ENCODE results near the gene TXNRD2. TPM values are rescaled to one million over a fixed set of nuclear protein-coding genes. Genes with fewer than 3 reads are reported as not detected.

The TXNRD2 gene
- total RNA-seq, 1 donor from 2014 or later = 13.6 TPM

- Histone ChIP-seq H3K4me1 (ENCODE audit: control insufficient read depth in 3 of 3, insufficient read depth in 3 of 3, low read length in 3 of 3) (no peaks in the 10 kb centered on the region), H3K27me3 (ENCODE audit: control insufficient read depth in 3 of 3, insufficient read depth in 3 of 3, low read length in 3 of 3) (no peaks in the 10 kb centered on the region), H3K9me3 (ENCODE audit: control insufficient read depth in 3 of 3, low read length in 3 of 3) (no peaks in the 10 kb centered on the region), H3K9ac (ENCODE audit: low read depth in 1 of 3, low read length in 3 of 3) (no peak overlapping the region), H3K36me3 (ENCODE audit: control insufficient read depth in 3 of 3, insufficient read depth in 3 of 3, low read length in 3 of 3) (no peaks in the 10 kb centered on the region), H3K27ac (ENCODE audit: low read depth, low read length) (no peak overlapping the region), H3K4me3 (ENCODE audit: low read length in 3 of 3) (no peak overlapping the region)
Observed at GRCh38 chr22:19863571-19863970, 78.0 kb downstream of the TXNRD2 start.

DNA sequence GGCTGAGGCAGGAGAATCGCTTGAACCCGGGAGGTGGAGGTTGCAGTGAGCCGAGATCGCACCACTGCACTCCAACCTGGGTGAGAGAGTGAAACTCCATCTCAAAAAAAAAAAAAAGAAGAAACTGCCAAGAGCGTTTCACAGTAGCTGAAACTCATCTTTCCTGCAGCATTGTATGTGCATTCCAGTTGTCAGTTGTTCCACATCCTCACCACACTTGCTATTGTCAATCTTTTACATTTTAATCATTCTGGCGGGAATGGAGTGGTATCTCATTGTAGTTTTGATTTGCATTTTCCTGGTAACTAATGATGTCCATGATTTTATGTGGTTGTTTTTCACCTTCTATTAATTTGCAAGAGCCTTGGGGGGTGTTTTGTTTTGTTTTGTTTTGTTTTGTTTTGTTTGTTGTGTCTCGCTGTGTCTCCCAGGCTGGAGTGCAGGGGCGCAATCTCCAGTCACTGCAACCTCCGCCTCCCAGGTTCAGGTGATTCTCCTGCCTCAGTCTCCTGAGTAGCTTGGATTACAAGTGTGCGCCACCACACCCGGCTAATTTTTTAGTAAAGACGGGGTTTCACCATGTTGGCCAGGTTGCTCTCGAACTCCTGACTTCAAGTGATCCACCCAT lies 78.9 kb downstream of the TXNRD2 start:
- Histone ChIP-seq H3K4me3 (ENCODE audit: low read length in 3 of 3) (no peak overlapping the region), H3K4me1 (ENCODE audit: control insufficient read depth in 3 of 3, insufficient read depth in 3 of 3, low read length in 3 of 3) (no peaks in the 10 kb centered on the region), H3K9ac (ENCODE audit: low read depth in 1 of 3, low read length in 3 of 3) (no peak overlapping the region), H3K9me3 (ENCODE audit: control insufficient read depth in 3 of 3, low read length in 3 of 3) (no peaks in the 10 kb centered on the region), H3K27me3 (ENCODE audit: control insufficient read depth in 3 of 3, insufficient read depth in 3 of 3, low read length in 3 of 3) (no peaks in the 10 kb centered on the region), H3K27ac (ENCODE audit: low read depth, low read length) (no peak overlapping the region), H3K36me3 (ENCODE audit: control insufficient read depth in 3 of 3, insufficient read depth in 3 of 3, low read length in 3 of 3) (no peaks in the 10 kb centered on the region)

GRCh38 chr22:19859861-19860510 lies 81.6 kb downstream of the TXNRD2 start:
- no peaks in the 10 kb centered on the region for H3K27me3 ChIP-seq (ENCODE audit: control insufficient read depth in 3 of 3, insufficient read depth in 3 of 3, low read length in 3 of 3)
- no peak overlapping the region for H3K9ac ChIP-seq (ENCODE audit: low read depth in 1 of 3, low read length in 3 of 3)
- peaks cover 10 to 13% (median 12%) of the 10 kb centered on the region in 3 donors for H3K4me1 ChIP-seq (ENCODE audit: control insufficient read depth in 3 of 3, insufficient read depth in 3 of 3, low read length in 3 of 3)

DNA sequence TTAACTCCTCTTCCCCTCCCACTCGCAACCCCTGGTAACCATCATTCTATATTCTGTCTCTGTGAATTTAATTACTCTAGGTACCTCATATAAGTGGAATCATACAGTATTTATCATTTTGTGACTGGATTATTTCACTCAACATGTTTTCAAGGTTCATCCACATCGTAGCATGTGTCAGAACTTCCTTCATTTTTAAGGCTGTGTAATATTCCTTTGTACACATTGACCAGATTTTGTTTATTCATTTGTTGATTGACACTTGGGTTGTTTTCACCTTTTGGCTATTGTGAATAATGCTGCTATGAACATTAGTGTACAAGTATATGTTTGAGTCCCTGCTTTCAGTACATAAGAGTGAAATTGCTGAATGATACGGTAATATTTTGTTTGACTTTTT lies 84.2 kb downstream of the TXNRD2 start:
- no peak overlapping the region for H3K9ac ChIP-seq (ENCODE audit: low read depth in 1 of 3, low read length in 3 of 3)
- H3K27me3 ChIP-seq (ENCODE audit: control insufficient read depth in 3 of 3, insufficient read depth in 3 of 3, low read length in 3 of 3) = no peaks in the 10 kb centered on the region
- no peak overlapping the region for H3K4me3 ChIP-seq (ENCODE audit: low read length in 3 of 3)
- no peak overlapping the region for H3K27ac ChIP-seq (ENCODE audit: low read depth, low read length)
- no peaks in the 10 kb centered on the region for H3K9me3 ChIP-seq (ENCODE audit: control insufficient read depth in 3 of 3, low read length in 3 of 3)
- peaks cover under 1 to 3% (median 2%) of the 10 kb centered on the region in 3 donors for H3K36me3 ChIP-seq (ENCODE audit: control insufficient read depth in 3 of 3, insufficient read depth in 3 of 3, low read length in 3 of 3)
- peaks cover 28 to 34% (median 28%) of the 10 kb centered on the region in 3 donors for H3K4me1 ChIP-seq (ENCODE audit: control insufficient read depth in 3 of 3, insufficient read depth in 3 of 3, low read length in 3 of 3)

More at GRCh38 chr22:19859861-19860510, 81.6 kb downstream of the TXNRD2 start:
- H3K9me3 ChIP-seq (ENCODE audit: control insufficient read depth in 3 of 3, low read length in 3 of 3) = no peaks in the 10 kb centered on the region
- H3K36me3 ChIP-seq (ENCODE audit: control insufficient read depth in 3 of 3, insufficient read depth in 3 of 3, low read length in 3 of 3) = no peaks in the 10 kb centered on the region
- no peak overlapping the region for H3K4me3 ChIP-seq (ENCODE audit: low read length in 3 of 3)
- H3K27ac ChIP-seq (ENCODE audit: low read depth, low read length) = no peak overlapping the region

DNA sequence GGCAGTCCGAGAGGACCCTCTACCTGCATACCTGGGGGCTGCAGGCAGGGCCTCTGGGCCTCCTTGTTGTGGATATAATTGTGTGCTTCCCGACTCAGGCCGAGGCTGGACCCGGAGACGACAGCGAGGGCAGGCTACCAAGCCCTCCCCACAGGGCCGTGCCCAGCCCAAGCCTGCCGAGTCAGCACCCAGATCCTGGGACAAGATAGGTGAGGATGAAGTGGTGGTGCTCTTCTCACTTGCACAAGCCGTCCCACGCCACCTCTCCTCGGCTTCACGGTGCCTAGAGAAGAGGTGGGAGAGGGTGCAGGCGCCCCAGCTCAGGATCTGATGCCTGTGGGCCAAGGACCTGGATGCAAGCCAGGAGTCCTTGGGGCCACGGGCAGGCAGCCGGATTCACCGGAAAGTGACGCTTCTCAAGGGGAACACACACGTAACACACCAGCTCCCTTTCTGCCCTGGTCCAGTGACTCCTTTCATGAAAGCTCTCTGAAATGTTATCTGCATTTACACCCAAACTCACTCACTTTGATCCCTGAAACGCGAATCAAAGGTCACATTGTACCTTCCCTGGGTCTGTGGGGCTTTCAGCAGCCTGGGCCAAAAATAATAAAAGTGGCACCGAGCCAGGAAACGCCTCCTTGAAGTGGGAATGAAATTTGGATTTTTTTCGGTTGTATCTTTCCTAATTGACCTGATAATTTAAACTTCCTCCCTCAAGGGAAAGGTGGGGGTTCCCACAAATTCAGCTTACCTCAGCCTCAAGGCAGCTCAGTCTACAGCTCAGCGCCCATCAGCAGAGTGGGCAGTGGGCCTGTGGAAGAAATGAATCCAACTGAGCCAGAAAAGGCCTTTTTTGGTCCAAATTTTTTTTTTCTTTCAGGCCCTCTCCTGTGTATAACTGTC lies 85.9 kb downstream of the TXNRD2 start:
- Histone ChIP-seq H3K9ac (ENCODE audit: low read depth in 1 of 3, low read length in 3 of 3) (peak overlapping the region; percentile 87 to 99 (median 98)), H3K27ac (ENCODE audit: low read depth, low read length) (peak overlapping the region; percentile 92), H3K4me1 (ENCODE audit: control insufficient read depth in 3 of 3, insufficient read depth in 3 of 3, low read length in 3 of 3) (peaks cover 28 to 43% (median 29%) of the 10 kb centered on the region in 3 donors), H3K9me3 (ENCODE audit: control insufficient read depth in 3 of 3, low read length in 3 of 3) (no peaks in the 10 kb centered on the region), H3K4me3 (ENCODE audit: low read length in 3 of 3) (peak overlapping the region; percentile 79 to 97 (median 92)), H3K27me3 (ENCODE audit: control insufficient read depth in 3 of 3, insufficient read depth in 3 of 3, low read length in 3 of 3) (no peaks in the 10 kb centered on the region), H3K36me3 (ENCODE audit: control insufficient read depth in 3 of 3, insufficient read depth in 3 of 3, low read length in 3 of 3) (peaks cover 16 to 18% (median 16%) of the 10 kb centered on the region in 3 donors)

- peak within 1 kb of the TSS; percentile 92 for H3K27ac ChIP-seq (ENCODE audit: low read depth, low read length)
- no peaks in the 10 kb centered on the region for H3K27me3 ChIP-seq (ENCODE audit: control insufficient read depth in 3 of 3, insufficient read depth in 3 of 3, low read length in 3 of 3)
- peaks cover 23 to 26% (median 24%) of the 10 kb centered on the region in 3 donors for H3K36me3 ChIP-seq (ENCODE audit: control insufficient read depth in 3 of 3, insufficient read depth in 3 of 3, low read length in 3 of 3)
- H3K4me1 ChIP-seq (ENCODE audit: control insufficient read depth in 3 of 3, insufficient read depth in 3 of 3, low read length in 3 of 3) = peaks cover 28 to 51% (median 35%) of the 10 kb centered on the region in 3 donors
- peak within 1 kb of the TSS; percentile 89 to 97 (median 95) for H3K4me3 ChIP-seq (ENCODE audit: low read length in 3 of 3)
- no peaks in the 10 kb centered on the region for H3K9me3 ChIP-seq (ENCODE audit: control insufficient read depth in 3 of 3, low read length in 3 of 3)
- H3K9ac ChIP-seq (ENCODE audit: low read depth in 1 of 3, low read length in 3 of 3) = peak within 1 kb of the TSS; percentile 92 to 99 (median 98)
Observed at GRCh38 chr22:19854778-19855503, 86.7 kb downstream of the TXNRD2 start, which contains the start of the genes GNB1L and RTL10. GNB1L (minus strand) TSS chr22:19854874; CDS start chr22:19821355, 33,519 bp downstream. RTL10 (minus strand) TSS chr22:19854874; CDS start chr22:19852261, 2,613 bp downstream.

GRCh38 chr22:19853879-19854777 lies 87.5 kb downstream of the TXNRD2 start:
- H3K4me3 ChIP-seq (ENCODE audit: low read length in 3 of 3) = peak overlapping the region; percentile 89 to 97 (median 95)
- H3K27ac ChIP-seq (ENCODE audit: low read depth, low read length) = peak overlapping the region; percentile 82
- H3K9ac ChIP-seq (ENCODE audit: low read depth in 1 of 3, low read length in 3 of 3) = peak overlapping the region; percentile 92 to 99 (median 98)
- H3K4me1 ChIP-seq (ENCODE audit: control insufficient read depth in 3 of 3, insufficient read depth in 3 of 3, low read length in 3 of 3) = peaks cover 28 to 55% (median 35%) of the 10 kb centered on the region in 3 donors
- no peaks in the 10 kb centered on the region for H3K27me3 ChIP-seq (ENCODE audit: control insufficient read depth in 3 of 3, insufficient read depth in 3 of 3, low read length in 3 of 3)
- H3K9me3 ChIP-seq (ENCODE audit: control insufficient read depth in 3 of 3, low read length in 3 of 3) = no peaks in the 10 kb centered on the region
- H3K36me3 ChIP-seq (ENCODE audit: control insufficient read depth in 3 of 3, insufficient read depth in 3 of 3, low read length in 3 of 3) = peaks cover 23 to 28% (median 24%) of the 10 kb centered on the region in 3 donors

GRCh38 chr22:19853058-19853878 lies 88.3 kb downstream of the TXNRD2 start:
- no peaks in the 10 kb centered on the region for H3K27me3 ChIP-seq (ENCODE audit: control insufficient read depth in 3 of 3, insufficient read depth in 3 of 3, low read length in 3 of 3)
- H3K27ac ChIP-seq (ENCODE audit: low read depth, low read length) = peak overlapping the region; percentile 82
- H3K36me3 ChIP-seq (ENCODE audit: control insufficient read depth in 3 of 3, insufficient read depth in 3 of 3, low read length in 3 of 3) = peaks cover 23 to 28% (median 24%) of the 10 kb centered on the region in 3 donors
- H3K4me1 ChIP-seq (ENCODE audit: control insufficient read depth in 3 of 3, insufficient read depth in 3 of 3, low read length in 3 of 3) = peaks cover 34 to 63% (median 42%) of the 10 kb centered on the region in 3 donors
- H3K4me3 ChIP-seq (ENCODE audit: low read length in 3 of 3) = peak overlapping the region; percentile 89 to 97 (median 95)
- no peaks in the 10 kb centered on the region for H3K9me3 ChIP-seq (ENCODE audit: control insufficient read depth in 3 of 3, low read length in 3 of 3)
- H3K9ac ChIP-seq (ENCODE audit: low read depth in 1 of 3, low read length in 3 of 3) = peak overlapping the region; percentile 92 to 99 (median 98)

All from skeletal muscle tissue (tissue), 4 donors.